Caco-2 (cell line): ENCODE data around the gene TLE7. TPM values are rescaled to one million over a fixed set of nuclear protein-coding genes. Genes with fewer than 3 reads are reported as not detected.

Source experiments
- BruUV-seq: library from RNA; stranded (reverse); fragments of 400-500 nt; replicated peaks from 2 replicates; lab custom pipeline; 2021; lab: Mats Ljungman, UMichigan
- CTCF ChIA-PET: fragments of 300-600 bp; sonication (Branson Sonifier 250); formaldehyde crosslinking; loops from one replicate; lab custom pipeline; 2022; ENCODE audit warnings: antibody characterized with exemption; lab: Charles Lee
- POLR2A ChIA-PET: fragments of 300-600 bp; sonication (Branson Sonifier 250); formaldehyde crosslinking; loops from one replicate; lab custom pipeline; 2022; ENCODE audit warnings: antibody characterized with exemption; lab: Charles Lee
- DNase-seq, 2 experiments: peaks; one replicate each; pipeline versions ENCODE4 v3.0.0 to v3.0.0-alpha.2; 2020 to 2022
- H3K27me3 ChIP-seq: replicated peaks from 2 replicates; pipeline ENCODE4 v1.6.0; 2011; ENCODE audit warnings: low read length; ENCODE audit not compliant: control insufficient read depth, insufficient read depth
- H3K36me3 ChIP-seq: 2 replicates; pipeline ENCODE4 v1.5.1; 2011; ENCODE audit warnings: low read length; ENCODE audit not compliant: control insufficient read depth, insufficient read depth
- H3K4me1 ChIP-seq: fragments of 250-450 bp; sonication (Bioruptor Pico); 2 replicates; pipeline ENCODE4 v1.5.1; 2020; ENCODE audit warnings: mild to moderate bottlenecking
- H3K4me3 ChIP-seq: 2 replicates; pipeline ENCODE4 v1.5.1; 2011; ENCODE audit warnings: low read depth, mild to moderate bottlenecking, control low read depth, low read length
- H3K9me3 ChIP-seq: fragments of 250-450 bp; sonication (Bioruptor Pico); 2 replicates; pipeline ENCODE4 v1.5.1; 2020; ENCODE audit warnings: mild to moderate bottlenecking, moderate library complexity
- H3K27ac Mint-ChIP-seq: one replicate; pipeline ENCODE4 v1.8.0; 2022; ENCODE audit warnings: mixed read lengths; ENCODE audit not compliant: unreplicated experiment
- H3K27me3 Mint-ChIP-seq: one replicate; pipeline ENCODE4 v1.8.0; 2022; ENCODE audit warnings: mixed read lengths; ENCODE audit not compliant: insufficient read depth, unreplicated experiment
- H3K36me3 Mint-ChIP-seq: one replicate; pipeline ENCODE4 v1.8.0; 2022; ENCODE audit warnings: mild to moderate bottlenecking, mixed read lengths; ENCODE audit not compliant: insufficient read depth, unreplicated experiment
- H3K4me1 Mint-ChIP-seq: one replicate; pipeline ENCODE4 v1.8.0; 2022; ENCODE audit warnings: low read depth, mixed read lengths; ENCODE audit not compliant: unreplicated experiment
- H3K4me3 Mint-ChIP-seq: one replicate; pipeline ENCODE4 v1.8.0; 2022; ENCODE audit warnings: mild to moderate bottlenecking, moderate library complexity, mixed read lengths; ENCODE audit not compliant: unreplicated experiment
- H3K9me3 Mint-ChIP-seq: one replicate; pipeline ENCODE4 v1.8.0; 2022; ENCODE audit warnings: mixed read lengths; ENCODE audit not compliant: unreplicated experiment
- intact Hi-C: fragments of 100-400 bp; cut with micrococcal nuclease; formaldehyde crosslinking; loops from one replicate; pipeline ENCODE4 v1.10.0; 2022; ENCODE audit not compliant: unreplicated experiment
- total RNA-seq: library from RNA; stranded (reverse); gene quantifications from 2 replicates; pipeline ENCODE4 v1.2.3, GENCODE V29; 2022
- TF ChIP-seq, protein P1 (sequence below), 2 experiments: fragments of 200-600 bp in 1 of 2; IDR thresholded peaks; 1 replicate in 1 of 2; 2 replicates in 1 of 2; pipeline versions ENCODE4 v1.5.1 to v1.8.0; 2011 to 2022; ENCODE audit warnings: antibody characterized with exemption in 1 of 2, control low read depth in 1 of 2, inconsistent platforms in 1 of 2, low read depth in 1 of 2, low read length in 1 of 2, mild to moderate bottlenecking in 1 of 2, moderate library complexity in 1 of 2; ENCODE audit not compliant: insufficient read depth in 1 of 2, severe bottlenecking in 1 of 2, unreplicated experiment in 1 of 2

TLE7 gene
- total RNA-seq, 1 experiment from 2014 or later, result not detected

DNA sequence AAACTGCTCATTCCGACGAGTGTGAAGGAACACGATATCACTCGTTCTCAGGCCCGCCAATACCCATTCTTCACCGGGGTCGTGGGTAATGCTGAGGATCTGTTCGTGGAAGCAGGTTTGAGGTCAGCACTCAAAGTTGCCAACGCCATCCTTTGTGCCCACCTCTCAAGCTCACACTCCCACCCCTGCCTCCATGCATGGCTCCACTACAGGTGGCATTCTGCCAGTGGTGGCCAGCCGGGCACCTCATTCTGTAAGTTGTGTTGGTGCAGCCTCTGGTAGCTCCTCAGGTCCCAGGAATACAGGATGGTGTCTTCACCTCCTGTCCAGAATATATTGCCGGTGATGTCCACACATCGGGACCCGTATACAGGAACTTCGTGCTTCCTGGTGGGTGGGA is 10.7 kb downstream of the TLE7 start:
- CTCF ChIA-PET, result no interaction called here
- Mint-ChIP-seq H3K4me1 (no peaks in the 10 kb centered on the region), H3K9me3 (peaks cover 10% of the 10 kb centered on the region), H3K27ac (no peak overlapping the region), H3K36me3 (no peaks in the 10 kb centered on the region), H3K4me3 (no peak overlapping the region), H3K27me3 (peaks cover 9% of the 10 kb centered on the region)
- no peaks in the 10 kb centered on the region for H3K36me3 ChIP-seq
- no peak for DNase-seq
- peaks cover 1% of the 10 kb centered on the region for H3K27me3 ChIP-seq
- TF ChIP-seq, protein P1, sequence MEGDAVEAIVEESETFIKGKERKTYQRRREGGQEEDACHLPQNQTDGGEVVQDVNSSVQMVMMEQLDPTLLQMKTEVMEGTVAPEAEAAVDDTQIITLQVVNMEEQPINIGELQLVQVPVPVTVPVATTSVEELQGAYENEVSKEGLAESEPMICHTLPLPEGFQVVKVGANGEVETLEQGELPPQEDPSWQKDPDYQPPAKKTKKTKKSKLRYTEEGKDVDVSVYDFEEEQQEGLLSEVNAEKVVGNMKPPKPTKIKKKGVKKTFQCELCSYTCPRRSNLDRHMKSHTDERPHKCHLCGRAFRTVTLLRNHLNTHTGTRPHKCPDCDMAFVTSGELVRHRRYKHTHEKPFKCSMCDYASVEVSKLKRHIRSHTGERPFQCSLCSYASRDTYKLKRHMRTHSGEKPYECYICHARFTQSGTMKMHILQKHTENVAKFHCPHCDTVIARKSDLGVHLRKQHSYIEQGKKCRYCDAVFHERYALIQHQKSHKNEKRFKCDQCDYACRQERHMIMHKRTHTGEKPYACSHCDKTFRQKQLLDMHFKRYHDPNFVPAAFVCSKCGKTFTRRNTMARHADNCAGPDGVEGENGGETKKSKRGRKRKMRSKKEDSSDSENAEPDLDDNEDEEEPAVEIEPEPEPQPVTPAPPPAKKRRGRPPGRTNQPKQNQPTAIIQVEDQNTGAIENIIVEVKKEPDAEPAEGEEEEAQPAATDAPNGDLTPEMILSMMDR (IDR thresholded peaks at IDR 0.05; ENCODE audit: insufficient read depth in 1 of 2, low read depth in 1 of 2, low read length in 1 of 2, severe bottlenecking in 1 of 2, unreplicated experiment in 1 of 2), result no peak
- POLR2A ChIA-PET, result no interaction called here
- intact Hi-C loops, result no loop called here
- H3K9me3 ChIP-seq, result peaks cover 9% of the 10 kb centered on the region
- H3K4me1 ChIP-seq, result no peaks in the 10 kb centered on the region
- no peak overlapping the region for H3K4me3 ChIP-seq
- no TSS peak for BruUV-seq

DNA sequence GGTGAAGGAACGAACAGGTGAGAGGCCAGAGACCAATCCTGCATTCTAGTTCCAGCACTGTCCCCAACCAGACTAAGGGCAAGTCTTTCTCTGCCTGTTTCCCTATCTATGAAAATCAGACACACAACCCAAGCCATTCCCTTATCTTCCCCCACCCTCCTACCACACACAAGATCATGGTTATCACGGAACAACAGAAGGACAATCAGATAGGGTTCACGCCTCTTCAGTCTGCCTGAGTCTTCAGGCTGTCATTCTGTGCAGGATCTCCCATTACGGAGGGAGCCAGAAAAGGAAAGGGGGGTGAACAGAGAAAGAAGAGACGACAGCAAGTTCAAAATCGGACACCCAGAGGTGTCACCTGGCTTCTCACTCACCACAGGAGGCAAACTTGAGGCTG is 11.1 kb downstream of the TLE7 start:
- H3K27ac Mint-ChIP-seq, result no peak overlapping the region

DNA sequence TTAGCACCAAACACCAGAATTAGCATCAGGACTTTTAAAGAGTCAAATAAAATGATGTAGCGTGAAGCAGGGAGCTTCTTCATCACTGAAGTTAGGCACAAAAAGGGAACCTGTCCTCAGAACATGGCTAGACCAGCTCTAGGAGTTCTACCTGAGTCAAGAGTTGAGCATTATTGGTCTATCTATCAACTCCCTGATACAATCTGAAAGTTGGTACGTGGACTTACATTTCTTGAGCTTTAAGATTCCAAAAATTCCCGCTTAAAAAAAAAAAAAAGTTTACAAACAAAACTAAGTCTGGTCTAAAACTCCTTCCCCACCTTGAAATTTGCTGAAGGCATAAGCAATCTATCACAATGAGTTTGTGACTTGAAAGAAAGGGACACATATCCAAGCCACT is 12.3 kb downstream of the TLE7 start:
- peaks cover 10% of the 10 kb centered on the region for H3K9me3 Mint-ChIP-seq
- no peak overlapping the region for H3K4me3 ChIP-seq
- ChIA-PET POLR2A (no interaction called here), CTCF (interaction anchor here (2.0 kb wide), 1 partner anchor 16 kb away, joined by 8 read pairs; no protein-coding TSS in a partner anchor)
- intact Hi-C loops, result no loop called here
- TF ChIP-seq, protein P1 (IDR thresholded peaks at IDR 0.05; ENCODE audit: insufficient read depth in 1 of 2, low read depth in 1 of 2, low read length in 1 of 2, severe bottlenecking in 1 of 2, unreplicated experiment in 1 of 2), result no peak
- DNase-seq, result no peak
- H3K4me1 Mint-ChIP-seq, result no peaks in the 10 kb centered on the region
- H3K27me3 Mint-ChIP-seq, result peaks cover 17% of the 10 kb centered on the region
- no peak overlapping the region for H3K27ac Mint-ChIP-seq
- no peaks in the 10 kb centered on the region for H3K36me3 Mint-ChIP-seq
- H3K4me1 ChIP-seq, result no peaks in the 10 kb centered on the region
- H3K4me3 Mint-ChIP-seq, result no peak overlapping the region
- peaks cover 9% of the 10 kb centered on the region for H3K9me3 ChIP-seq
- peaks cover 1% of the 10 kb centered on the region for H3K27me3 ChIP-seq
- H3K36me3 ChIP-seq, result no peaks in the 10 kb centered on the region
- no TSS peak for BruUV-seq

More for the DNA sequence above, 11.1 kb downstream of the TLE7 start:
- no TSS peak for BruUV-seq
- no peaks in the 10 kb centered on the region for H3K36me3 Mint-ChIP-seq
- Histone ChIP-seq H3K4me1 (no peaks in the 10 kb centered on the region), H3K36me3 (no peaks in the 10 kb centered on the region), H3K4me3 (no peak overlapping the region), H3K9me3 (peaks cover 9% of the 10 kb centered on the region), H3K27me3 (peaks cover 1% of the 10 kb centered on the region)
- H3K27me3 Mint-ChIP-seq, result peaks cover 9% of the 10 kb centered on the region
- intact Hi-C loops, result no loop called here
- no peaks in the 10 kb centered on the region for H3K4me1 Mint-ChIP-seq
- peaks cover 10% of the 10 kb centered on the region for H3K9me3 Mint-ChIP-seq
- CTCF ChIA-PET, result no interaction called here
- DNase-seq, result no peak
- TF ChIP-seq, protein P1 (IDR thresholded peaks at IDR 0.05; ENCODE audit: insufficient read depth in 1 of 2, low read depth in 1 of 2, low read length in 1 of 2, severe bottlenecking in 1 of 2, unreplicated experiment in 1 of 2), result no peak
- POLR2A ChIA-PET, result no interaction called here
- no peak overlapping the region for H3K4me3 Mint-ChIP-seq
